GM10248 (cell line): ENCODE measurements around the gene TEX9.
A peak's percentile ranks its signal among the peaks of the same experiment; 100 is the strongest.
"Not testable (repeated sequence)": the region's sequence is repeated elsewhere in the genome, so short reads cannot be mapped to it uniquely, and the experiment has no call there.

Experiments used
- CTCF ChIA-PET: fragments of 300-600 bp; sonication (Branson Sonifier 250); formaldehyde crosslinking; extraction: SDS; loops from one replicate; lab custom pipeline; 2021; ENCODE audit warnings: antibody characterized with exemption; lab: Yijun Ruan, JAX
- POLR2A ChIA-PET: fragments of 350-650 bp; sonication (Branson Sonifier 250); formaldehyde crosslinking; extraction: SDS; loops from one replicate; lab custom pipeline; 2020; ENCODE audit warnings: antibody characterized with exemption; lab: Yijun Ruan, JAX
- DNase-seq: peaks from one replicate; pipeline ENCODE4 v3.0.0; 2012; ENCODE audit errors: extremely low spot score
- TF ChIP-seq, protein P1 (sequence below): IDR thresholded peaks from 2 replicates; pipeline ENCODE4 v1.5.1; 2012; ENCODE audit warnings: mild to moderate bottlenecking, low read depth; ENCODE audit errors: extremely low read depth, missing control alignments, control extremely low read depth

Gene TEX9

DNA sequence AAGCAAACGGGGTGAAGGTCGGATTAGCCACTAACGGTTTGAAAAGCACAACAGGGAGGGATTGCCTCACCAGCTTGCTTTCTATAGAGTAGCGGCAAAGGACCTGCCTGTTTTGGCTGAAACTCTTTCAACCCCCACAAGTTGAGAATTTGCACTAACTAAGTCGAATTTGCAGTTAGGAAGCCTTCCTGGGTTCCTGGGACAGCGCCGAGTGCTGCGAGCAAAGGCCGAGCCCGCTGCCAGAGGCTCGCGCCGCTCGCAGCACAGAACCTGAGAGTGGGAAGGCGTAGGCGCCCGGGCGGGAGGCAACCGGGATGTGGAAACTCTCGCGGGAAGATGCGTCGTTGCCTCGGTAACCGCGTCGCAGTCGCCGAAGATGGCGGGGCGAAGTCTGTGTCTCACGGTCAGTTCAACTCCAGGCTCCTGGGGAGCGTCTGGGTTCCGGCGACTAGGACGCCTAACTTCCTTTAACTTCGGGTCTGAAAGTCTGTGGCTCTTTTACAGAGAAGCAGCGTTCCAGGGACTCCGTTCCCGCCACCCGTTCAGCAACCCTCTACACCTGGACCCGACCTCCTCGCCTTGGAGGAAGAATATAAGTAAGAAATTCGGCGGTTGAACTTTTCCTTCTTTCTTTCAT, at the start of gene TEX9:
TSS of gene TEX9 (plus strand) at position 352 of the 637 bp plus-strand sequence. CDS start at position 377, 25 bp downstream.
- TF ChIP-seq, protein P1, sequence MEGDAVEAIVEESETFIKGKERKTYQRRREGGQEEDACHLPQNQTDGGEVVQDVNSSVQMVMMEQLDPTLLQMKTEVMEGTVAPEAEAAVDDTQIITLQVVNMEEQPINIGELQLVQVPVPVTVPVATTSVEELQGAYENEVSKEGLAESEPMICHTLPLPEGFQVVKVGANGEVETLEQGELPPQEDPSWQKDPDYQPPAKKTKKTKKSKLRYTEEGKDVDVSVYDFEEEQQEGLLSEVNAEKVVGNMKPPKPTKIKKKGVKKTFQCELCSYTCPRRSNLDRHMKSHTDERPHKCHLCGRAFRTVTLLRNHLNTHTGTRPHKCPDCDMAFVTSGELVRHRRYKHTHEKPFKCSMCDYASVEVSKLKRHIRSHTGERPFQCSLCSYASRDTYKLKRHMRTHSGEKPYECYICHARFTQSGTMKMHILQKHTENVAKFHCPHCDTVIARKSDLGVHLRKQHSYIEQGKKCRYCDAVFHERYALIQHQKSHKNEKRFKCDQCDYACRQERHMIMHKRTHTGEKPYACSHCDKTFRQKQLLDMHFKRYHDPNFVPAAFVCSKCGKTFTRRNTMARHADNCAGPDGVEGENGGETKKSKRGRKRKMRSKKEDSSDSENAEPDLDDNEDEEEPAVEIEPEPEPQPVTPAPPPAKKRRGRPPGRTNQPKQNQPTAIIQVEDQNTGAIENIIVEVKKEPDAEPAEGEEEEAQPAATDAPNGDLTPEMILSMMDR, result no peak
- CTCF ChIA-PET, result interaction anchor here (1.5 kb wide), 1 partner anchor 120 kb away, joined by 7 read pairs; no protein-coding TSS in a partner anchor
- POLR2A ChIA-PET, result no interaction called here
- DNase-seq, result peak; percentile 91

DNA sequence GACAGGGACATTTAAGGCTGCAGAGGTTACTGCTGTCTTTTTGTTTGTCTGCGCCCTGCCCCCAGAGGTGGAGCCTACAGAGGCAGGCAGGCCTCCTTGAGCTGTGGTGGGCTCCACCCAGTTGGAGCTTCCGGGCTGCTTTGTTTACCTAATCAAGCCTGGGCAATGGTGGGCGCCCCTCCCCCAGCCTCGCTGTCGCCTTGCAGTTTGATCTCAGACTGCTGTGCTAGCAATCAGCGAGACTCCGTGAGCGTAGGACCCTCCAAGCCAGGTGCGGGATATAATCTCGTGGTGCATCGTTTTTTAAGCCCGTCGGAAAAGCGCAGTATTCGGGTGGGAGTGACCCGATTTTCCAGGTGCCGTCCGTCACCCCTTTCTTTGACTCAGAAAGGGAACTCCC, 48.7 kb upstream of the TEX9 start:
- DNase-seq, CTCF ChIA-PET: not testable (repeated sequence)

DNA sequence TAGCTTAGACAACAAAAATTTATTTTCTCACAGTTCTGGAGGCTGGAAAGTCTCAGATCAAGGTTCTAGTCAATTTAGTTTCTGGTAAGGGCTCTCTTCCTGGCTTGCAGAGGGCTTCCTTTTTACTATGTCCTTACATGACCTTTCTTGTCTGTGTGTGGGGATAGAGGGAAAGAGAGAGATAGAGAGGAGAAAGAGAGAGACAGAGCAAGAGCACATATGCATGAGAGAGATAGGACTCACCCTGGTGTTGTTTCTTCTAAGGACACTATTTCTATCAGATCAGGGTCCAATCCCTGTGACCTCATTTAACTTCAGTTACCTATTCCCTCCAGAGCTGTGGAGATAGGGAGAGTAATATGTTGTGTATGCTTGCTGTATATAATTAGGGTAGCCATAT, 44.9 kb upstream of the TEX9 start:
- POLR2A ChIA-PET, result no interaction called here
- CTCF ChIA-PET, result interaction anchor here (0.8 kb wide), 1 partner anchor 10 kb away, joined by 3 read pairs; no protein-coding TSS in a partner anchor
- DNase-seq, result no peak
- TF ChIP-seq, protein P1, result no peak

More for the DNA sequence above, 48.7 kb upstream of the TEX9 start:
- POLR2A ChIA-PET, result not testable (repeated sequence)

DNA sequence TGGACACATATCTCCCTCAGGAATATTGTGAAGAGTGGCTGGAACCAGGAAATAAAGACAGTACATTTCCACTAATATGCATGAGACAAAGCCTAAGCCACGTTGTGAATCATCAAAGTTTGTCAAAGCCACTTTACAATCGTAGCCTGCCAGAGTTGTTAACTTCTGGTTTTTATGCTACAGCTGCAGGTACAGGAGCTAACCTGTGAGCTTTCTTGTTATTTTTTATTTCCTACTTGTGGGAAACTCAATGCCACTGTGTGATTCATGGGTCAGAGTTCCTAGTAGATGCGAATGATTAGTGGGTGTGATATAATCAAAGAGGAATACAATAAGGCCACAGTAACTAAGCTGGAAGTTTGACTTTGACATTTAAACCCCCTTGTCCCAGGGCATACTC, 44.4 kb upstream of the TEX9 start:
- TF ChIP-seq, protein P1, result no peak
- ChIA-PET POLR2A (no interaction called here), CTCF (no interaction called here)
- DNase-seq, result no peak

DNA sequence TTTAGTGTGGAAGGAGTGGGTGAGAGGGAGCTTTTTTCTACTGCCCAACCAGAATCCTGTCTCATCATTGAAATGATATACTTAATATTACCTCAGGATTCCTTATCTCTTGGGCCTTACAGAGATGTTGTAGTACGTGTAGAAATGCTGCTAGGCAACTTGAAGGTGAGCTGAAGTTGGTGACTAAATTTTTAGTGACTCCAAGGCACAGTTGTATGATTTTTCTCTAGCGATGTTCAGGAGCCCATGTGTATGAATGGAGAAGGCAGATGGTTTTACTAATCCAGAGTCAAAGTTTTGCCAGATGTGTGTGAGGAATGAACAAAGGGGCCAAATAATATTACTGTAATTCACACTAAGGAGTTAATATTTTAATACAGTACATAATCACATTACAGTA, 42.8 kb upstream of the TEX9 start:
- CTCF ChIA-PET, result no interaction called here
- TF ChIP-seq, protein P1, result no peak
- POLR2A ChIA-PET, result no interaction called here
- no peak for DNase-seq

DNA sequence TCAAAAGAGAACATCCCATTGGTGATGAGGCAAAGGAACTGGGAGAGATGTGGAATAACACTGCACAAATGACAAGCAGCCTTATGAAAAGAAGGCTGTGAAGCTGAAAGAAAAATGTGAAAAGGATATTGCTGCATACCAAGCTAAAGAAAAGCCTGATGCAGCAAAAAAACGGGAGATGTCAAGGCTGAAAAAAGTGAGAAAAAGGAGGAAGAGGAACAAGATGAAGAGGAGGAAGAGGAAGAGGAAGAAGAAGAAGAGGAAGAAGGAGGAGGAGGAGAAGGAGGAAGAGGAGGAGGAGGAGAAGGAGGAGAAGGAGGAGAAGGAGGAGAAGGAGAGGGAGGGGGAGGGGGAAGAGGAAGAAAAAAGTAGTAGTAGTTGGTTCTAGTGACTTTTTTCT, 41.8 kb upstream of the TEX9 start:
- TF ChIP-seq, protein P1, result no peak
- no peak for DNase-seq
- POLR2A ChIA-PET, result no interaction called here
- CTCF ChIA-PET, result no interaction called here

DNA sequence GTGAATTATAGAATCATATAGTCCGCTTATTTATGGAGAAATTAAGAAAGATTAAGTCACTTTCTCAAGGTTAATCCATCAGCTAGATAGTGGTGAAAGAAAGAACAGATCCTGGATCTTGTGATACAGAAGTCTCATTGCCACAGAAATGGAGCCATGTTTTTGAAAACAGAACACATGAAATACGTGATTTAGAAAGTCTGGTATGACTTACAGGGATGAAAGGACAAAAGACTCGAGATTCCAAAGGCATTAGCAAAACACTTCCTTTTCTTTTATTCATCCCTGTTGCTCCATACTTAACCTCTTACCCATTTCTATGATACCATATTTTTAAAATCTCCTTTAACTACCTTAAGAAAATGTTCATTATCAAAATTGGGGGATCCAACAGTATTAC, 40.0 kb upstream of the TEX9 start:
- no peak for DNase-seq
- TF ChIP-seq, protein P1, result no peak
- POLR2A ChIA-PET, result no interaction called here
- CTCF ChIA-PET, result no interaction called here
